Naive B cell (primary cell): ENCODE data around the gene CHSY1. TPM values are rescaled to one million over a fixed set of nuclear protein-coding genes. Genes with fewer than 3 reads are reported as not detected.

Source experiments
- ATAC-seq, 2 donors: fragments of 150-1000 bp; cut with Tn5 transposase; 2 replicates each; pipeline ENCODE4 v1.10.0; 2021; ENCODE audit warnings: low read depth in 2 of 2, mild to moderate bottlenecking in 2 of 2, moderate library complexity in 2 of 2
- DNase-seq: peaks from one replicate; pipeline ENCODE4 v3.0.0; 2022
- H3K27ac Mint-ChIP-seq, 6 donors: one replicate each; pipeline ENCODE4 v1.8.0; 2020 to 2022; ENCODE audit warnings: mild to moderate bottlenecking in 6 of 6, mixed read lengths in 6 of 6, moderate library complexity in 5 of 6, inconsistent platforms in 2 of 6
- H3K27me3 Mint-ChIP-seq, 3 donors: one replicate each; pipeline ENCODE4 v1.8.0; 2021 to 2022; ENCODE audit warnings: mixed read lengths in 3 of 3, mild to moderate bottlenecking in 1 of 3
- H3K36me3 Mint-ChIP-seq, 2 donors: one replicate each; pipeline ENCODE4 v1.8.0; 2020 to 2022; ENCODE audit warnings: mixed read lengths in 2 of 2, inconsistent platforms in 1 of 2, mild to moderate bottlenecking in 1 of 2
- H3K4me1 Mint-ChIP-seq, 3 donors: one replicate each; pipeline ENCODE4 v1.8.0; 2020 to 2022; ENCODE audit warnings: mixed read lengths in 3 of 3, inconsistent platforms in 1 of 3, mild to moderate bottlenecking in 1 of 3, moderate library complexity in 1 of 3
- H3K4me3 Mint-ChIP-seq, 8 donors: one replicate each; pipeline ENCODE4 v1.8.0; 2020 to 2022; ENCODE audit warnings: mild to moderate bottlenecking in 8 of 8, mixed read lengths in 8 of 8, moderate library complexity in 8 of 8, inconsistent platforms in 2 of 8
- H3K9me3 Mint-ChIP-seq, 7 donors: one replicate each; pipeline ENCODE4 v1.8.0; 2020 to 2022; ENCODE audit warnings: mixed read lengths in 7 of 7, mild to moderate bottlenecking in 5 of 7, inconsistent platforms in 2 of 7, moderate library complexity in 1 of 7
- polyA plus RNA-seq, 6 donors: library from polyadenylated mRNA; unstranded; fragments of 300-500 nt; fragmentation: Illumina TruSeq; gene quantifications; one replicate each; pipeline ENCODE4 v1.2.3, GENCODE V29; 2021; ENCODE audit warnings: low read depth in 6 of 6

CHSY1 gene
- polyA plus RNA-seq, 6 donors from 2014 or later: 2.0 to 3.7 (median 2.5) TPM

DNA sequence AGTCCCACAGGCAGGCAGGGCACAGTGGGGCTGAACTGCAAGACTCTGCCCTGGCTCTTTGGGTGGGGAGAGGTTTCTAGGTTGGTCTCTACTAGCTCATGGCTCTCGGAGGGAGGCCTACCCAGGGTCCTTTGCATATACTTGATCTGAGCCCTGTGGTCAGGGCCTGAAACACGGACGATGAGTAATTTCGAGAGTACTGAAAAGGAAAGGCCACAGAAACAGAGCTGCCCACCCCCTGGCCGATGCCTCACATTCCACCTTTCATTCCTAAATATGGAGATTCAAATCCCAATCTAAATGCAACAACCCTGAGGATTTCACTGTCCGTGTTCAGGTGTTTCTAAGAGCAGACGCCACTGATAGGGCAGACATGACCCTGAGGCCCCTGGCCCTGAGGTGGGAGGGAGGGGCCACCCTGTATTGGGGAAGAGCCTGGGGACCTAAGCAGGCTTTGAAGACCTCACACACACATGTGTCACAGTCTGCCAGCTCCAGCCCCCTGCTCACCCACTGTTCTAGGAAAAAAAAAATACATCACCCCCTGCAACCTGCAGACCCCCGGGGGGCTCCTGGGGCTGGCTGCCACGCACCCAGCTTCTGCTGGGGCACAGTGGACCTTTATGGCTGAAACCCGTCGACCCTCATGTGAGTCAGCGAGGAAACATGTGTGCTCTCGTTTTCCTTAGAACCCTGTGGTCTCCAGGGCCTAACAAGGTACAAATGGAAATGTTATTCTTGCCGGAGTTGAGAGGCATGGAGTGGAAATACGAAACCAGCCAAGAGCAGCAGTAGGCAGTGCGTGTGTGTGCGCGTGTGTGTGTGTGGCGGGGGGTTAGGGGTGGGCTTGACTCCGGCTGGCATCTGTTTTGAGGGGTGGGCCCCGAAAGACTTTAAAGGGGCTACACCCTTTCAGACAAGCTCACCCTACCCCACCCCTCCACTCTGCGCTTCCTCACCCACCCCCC, 112.7 kb downstream of the CHSY1 start:
- Mint-ChIP-seq H3K27ac (peak overlapping the region in 1 of 6 donors; percentile 17), H3K9me3 (peaks cover 0 to 7% (median 2%) of the 10 kb centered on the region in 7 donors), H3K4me3 (peak overlapping the region in 1 of 8 donors; percentile 25), H3K36me3 (no peaks in the 10 kb centered on the region), H3K27me3 (no peaks in the 10 kb centered on the region), H3K4me1 (peaks cover 39 to 53% (median 43%) of the 10 kb centered on the region in 3 donors)
- ATAC-seq: no peak
- no peak for DNase-seq

DNA sequence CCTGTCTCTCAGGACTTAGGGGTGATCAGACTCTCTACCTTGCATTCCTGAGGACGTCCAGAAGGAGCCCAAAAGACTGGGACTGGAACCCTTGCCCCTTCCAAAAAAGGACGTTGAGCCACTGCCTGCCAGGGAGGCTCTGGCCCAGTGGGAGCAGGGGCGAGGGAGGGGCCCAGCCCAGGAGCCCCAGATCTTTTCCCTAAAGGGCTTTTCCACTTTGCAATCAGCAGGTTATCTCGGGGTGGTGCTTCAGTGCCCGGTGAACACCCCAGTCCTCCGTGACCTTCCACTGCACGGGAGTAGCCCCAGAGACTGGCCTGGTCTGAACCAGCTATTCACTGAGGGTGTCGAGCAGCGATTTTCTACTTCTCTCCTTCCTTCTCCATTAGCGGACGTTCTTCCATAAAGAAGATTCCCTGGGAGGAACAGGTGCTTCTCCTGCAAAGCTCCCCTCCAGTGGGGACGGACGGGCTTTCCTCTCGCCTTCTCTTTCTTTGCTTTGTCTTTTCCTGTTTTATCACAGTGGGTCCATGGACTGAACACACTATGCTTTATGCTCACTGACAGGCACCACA, 113.7 kb downstream of the CHSY1 start:
- ATAC-seq (no peak), DNase-seq (no peak)
- Mint-ChIP-seq H3K27ac (peak overlapping the region in 1 of 6 donors; percentile 17), H3K4me3 (peak overlapping the region in 3 of 8 donors; percentile 11 to 68 (median 52)), H3K4me1 (peaks cover 43 to 63% (median 53%) of the 10 kb centered on the region in 3 donors), H3K9me3 (peaks cover 0 to 7% (median 2%) of the 10 kb centered on the region in 7 donors), H3K36me3 (no peaks in the 10 kb centered on the region), H3K27me3 (no peaks in the 10 kb centered on the region)

DNA sequence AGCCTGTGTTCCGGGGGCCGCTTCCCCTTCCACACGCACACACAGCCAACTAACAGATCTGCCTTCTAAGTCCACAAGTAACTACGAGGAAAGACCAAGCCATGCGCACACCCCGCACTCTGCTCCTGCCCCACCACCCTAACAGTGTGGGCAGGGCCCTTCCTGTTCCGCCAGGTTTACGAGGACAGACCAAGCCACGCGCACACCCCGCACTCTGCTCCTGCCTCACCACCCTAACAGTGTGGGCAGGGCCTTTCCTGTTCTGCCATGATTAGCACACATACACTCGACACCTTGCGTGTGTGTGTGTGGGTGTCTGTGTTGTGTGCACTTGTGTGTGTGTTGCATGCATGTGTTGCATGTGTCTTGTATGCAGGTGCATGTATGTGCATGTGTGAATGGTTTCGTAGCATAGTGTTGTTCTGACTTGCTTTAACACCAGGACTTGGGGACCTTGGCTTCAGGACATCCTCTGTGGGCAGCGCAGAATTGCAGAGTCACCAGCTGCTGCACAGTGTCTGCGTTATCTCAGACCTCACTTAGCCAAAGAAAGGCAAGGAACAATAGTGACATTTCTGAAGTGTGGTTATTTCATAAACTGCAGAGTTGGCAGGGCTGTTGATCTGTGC, 114.4 kb downstream of the CHSY1 start:
- no peaks in the 10 kb centered on the region for H3K27me3 Mint-ChIP-seq
- peaks cover 0 to 7% (median 2%) of the 10 kb centered on the region in 7 donors for H3K9me3 Mint-ChIP-seq
- H3K4me1 Mint-ChIP-seq: peaks cover 43 to 63% (median 54%) of the 10 kb centered on the region in 3 donors
- no peak for DNase-seq
- H3K27ac Mint-ChIP-seq: peak overlapping the region in 2 of 6 donors; percentile 49 to 82
- peak; percentile 16 to 54 for ATAC-seq
- no peaks in the 10 kb centered on the region for H3K36me3 Mint-ChIP-seq
- H3K4me3 Mint-ChIP-seq: peak overlapping the region in 7 of 8 donors; percentile 2 to 73 (median 67)

DNA sequence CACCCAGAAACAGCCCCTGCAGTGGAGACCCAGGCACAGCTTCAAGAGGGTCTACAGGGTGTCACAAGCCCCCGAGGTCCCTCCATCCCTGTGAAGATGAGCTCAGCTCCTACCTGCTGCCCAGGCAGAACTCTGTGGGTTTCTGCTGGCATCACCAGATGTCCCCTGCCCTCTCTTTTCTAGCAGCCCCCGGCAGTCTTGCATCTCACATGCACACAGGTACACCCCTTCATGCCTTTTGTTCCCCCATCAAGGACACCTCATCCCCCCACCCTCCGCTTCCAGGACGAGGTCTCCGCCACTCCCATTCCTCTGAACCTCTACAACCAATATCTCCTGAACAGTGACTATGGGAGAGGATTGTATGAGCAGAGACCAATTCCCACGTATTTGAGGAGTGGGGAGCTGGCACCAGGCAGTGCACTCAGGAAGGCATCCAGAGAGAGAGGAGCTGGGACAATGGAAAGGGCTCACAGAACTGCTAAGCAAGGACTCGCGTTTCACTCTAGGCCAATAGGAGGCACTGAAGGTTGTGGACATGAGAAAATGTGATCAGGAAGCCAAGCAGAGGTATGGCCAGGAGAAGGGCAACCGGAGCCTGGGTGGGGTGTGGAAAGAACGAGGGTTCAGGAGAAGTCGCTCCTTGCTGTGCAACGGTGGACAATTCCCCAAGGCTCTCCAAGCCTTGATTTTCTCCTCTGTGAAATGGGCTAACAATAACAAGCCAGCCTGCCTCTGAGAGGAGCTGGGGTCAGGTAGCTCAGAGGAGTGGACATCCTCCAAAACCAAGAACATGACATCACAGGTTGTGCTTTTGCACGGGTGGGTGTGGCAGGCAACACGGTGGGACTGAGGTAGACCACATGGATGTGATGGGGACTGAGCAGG, 115.2 kb downstream of the CHSY1 start:
- Mint-ChIP-seq H3K4me1 (peaks cover 40 to 63% (median 54%) of the 10 kb centered on the region in 3 donors), H3K27ac (peak overlapping the region in 4 of 6 donors; percentile 7 to 49 (median 46)), H3K4me3 (peak overlapping the region in 5 of 8 donors; percentile 13 to 72 (median 67)), H3K9me3 (peaks cover 0 to 3% (median under 1%) of the 10 kb centered on the region in 7 donors), H3K36me3 (no peaks in the 10 kb centered on the region), H3K27me3 (no peaks in the 10 kb centered on the region)
- DNase-seq (no peak), ATAC-seq (no peak)

DNA sequence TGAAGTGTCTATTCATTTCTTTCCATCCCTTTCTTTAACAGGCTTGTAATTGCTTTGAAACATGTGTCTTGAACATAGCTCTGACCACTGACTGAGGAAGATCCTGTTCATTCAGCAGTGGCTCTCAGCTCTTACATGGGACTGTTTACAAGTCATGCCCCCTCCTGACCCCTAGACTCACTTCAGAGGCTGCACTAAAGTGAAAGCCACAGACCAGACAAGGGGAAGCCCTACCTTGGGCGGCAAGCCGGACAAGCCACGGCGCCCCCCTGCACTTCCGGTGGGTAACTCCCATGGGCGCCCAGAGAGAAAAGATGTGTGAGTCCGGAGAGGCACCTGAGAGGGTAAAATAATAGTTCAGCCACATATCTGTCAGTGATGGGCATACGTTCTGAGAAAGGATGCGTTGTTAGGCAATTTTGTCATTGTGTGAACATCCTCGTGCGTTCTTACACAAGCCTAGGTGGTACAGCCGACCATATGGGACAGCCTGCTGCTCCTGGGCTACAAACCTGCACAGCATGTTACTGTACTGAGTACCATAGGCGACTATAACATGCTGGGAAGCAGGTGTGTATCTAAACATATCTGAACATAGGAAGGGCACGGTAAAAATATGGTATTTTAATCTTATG, 116.2 kb downstream of the CHSY1 start:
- Mint-ChIP-seq H3K36me3 (no peaks in the 10 kb centered on the region), H3K27me3 (no peaks in the 10 kb centered on the region)

DNA sequence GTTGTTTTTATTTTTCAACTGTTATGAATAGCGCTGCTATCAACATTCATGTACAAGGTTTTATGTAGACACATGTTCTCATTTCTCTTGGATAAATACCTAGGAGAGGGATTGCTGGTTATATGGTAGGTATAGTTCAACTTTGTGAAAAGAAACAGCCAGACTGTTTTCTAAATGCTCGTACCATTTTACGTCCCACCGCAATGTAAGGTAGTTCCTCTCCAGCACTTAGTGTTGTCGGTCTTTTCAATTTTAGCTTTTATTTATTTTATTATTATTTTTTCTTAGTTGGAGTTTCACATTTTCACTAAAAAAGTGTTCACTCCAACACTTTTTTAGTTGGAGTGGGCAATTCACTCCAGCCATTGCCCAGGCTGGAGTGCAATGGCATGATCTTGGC, 117.1 kb downstream of the CHSY1 start:
- ATAC-seq: no peak
- Mint-ChIP-seq H3K27me3 (no peaks in the 10 kb centered on the region), H3K4me1 (peaks cover 46 to 71% (median 62%) of the 10 kb centered on the region in 3 donors), H3K27ac (peak overlapping the region in 1 of 6 donors; percentile 44), H3K4me3 (no peak overlapping the region), H3K9me3 (peaks cover 0 to 10% (median 5%) of the 10 kb centered on the region in 7 donors), H3K36me3 (peaks cover 0 to 7% of the 10 kb centered on the region in 2 donors)
- no peak for DNase-seq

More for the DNA sequence above, 116.2 kb downstream of the CHSY1 start:
- peak overlapping the region; percentile 42 to 89 (median 65) for H3K27ac Mint-ChIP-seq
- H3K4me1 Mint-ChIP-seq: peaks cover 45 to 70% (median 60%) of the 10 kb centered on the region in 3 donors
- peaks cover 0 to 6% (median 5%) of the 10 kb centered on the region in 7 donors for H3K9me3 Mint-ChIP-seq
- ATAC-seq (peak; percentile 70 to 87), DNase-seq (peak; percentile 41)
- H3K4me3 Mint-ChIP-seq: peak overlapping the region in 7 of 8 donors; percentile 48 to 80 (median 77)

DNA sequence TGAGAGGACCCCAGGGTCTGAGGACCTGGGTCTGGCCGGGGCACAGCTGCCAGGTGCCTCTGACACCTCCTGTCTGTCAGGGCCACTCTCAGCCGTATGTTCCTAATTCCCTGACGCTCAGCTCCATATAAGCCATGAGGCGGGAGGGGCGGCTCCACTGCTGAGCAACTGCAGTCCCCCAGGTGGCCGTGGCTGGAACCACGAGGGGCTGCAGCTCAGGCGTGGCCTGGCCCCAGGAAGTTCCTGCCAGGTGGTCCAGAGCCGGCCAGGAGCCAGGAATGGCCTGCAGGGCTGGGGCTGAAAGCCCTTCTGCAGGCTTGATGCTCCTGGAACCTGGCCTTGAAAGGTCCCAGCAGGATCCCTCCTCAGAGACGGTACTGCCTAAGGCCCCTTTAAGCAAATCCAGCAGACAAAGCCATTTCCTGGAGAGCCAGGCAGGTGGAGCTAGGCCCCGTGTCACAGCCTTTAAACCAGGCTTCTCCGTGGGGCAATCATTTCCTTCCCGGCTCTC, 118.0 kb downstream of the CHSY1 start:
- Mint-ChIP-seq H3K27me3 (no peaks in the 10 kb centered on the region), H3K36me3 (peaks cover 0 to 7% of the 10 kb centered on the region in 2 donors), H3K4me3 (peak overlapping the region in 4 of 8 donors; percentile 12 to 76 (median 12)), H3K27ac (peak overlapping the region in 3 of 6 donors; percentile 20 to 86 (median 23)), H3K9me3 (peaks cover 0 to 10% (median 5%) of the 10 kb centered on the region in 7 donors), H3K4me1 (peaks cover 48 to 74% (median 71%) of the 10 kb centered on the region in 3 donors)
- ATAC-seq (no peak), DNase-seq (no peak)

DNA sequence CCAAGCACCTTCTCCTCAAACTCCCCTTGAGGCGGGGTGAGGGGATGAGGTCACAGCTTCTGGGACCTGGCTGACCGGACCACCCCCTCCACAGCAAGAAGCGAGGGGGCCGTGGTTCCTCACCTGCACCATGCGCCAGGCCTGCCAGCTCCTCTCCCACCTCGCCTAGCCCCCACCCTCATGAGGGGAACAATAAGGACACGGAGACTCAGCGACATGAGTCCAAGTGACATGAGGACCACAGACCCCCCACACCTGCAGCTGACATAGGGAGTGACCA, 118.7 kb downstream of the CHSY1 start:
- peak overlapping the region in 2 of 6 donors; percentile 23 to 52 for H3K27ac Mint-ChIP-seq
- DNase-seq: no peak
- H3K4me1 Mint-ChIP-seq: peaks cover 50 to 74% (median 72%) of the 10 kb centered on the region in 3 donors
- H3K36me3 Mint-ChIP-seq: peaks cover 0 to 7% of the 10 kb centered on the region in 2 donors
- no peak for ATAC-seq
- no peak overlapping the region for H3K4me3 Mint-ChIP-seq
- H3K9me3 Mint-ChIP-seq: peaks cover 0 to 10% (median 6%) of the 10 kb centered on the region in 7 donors
- no peaks in the 10 kb centered on the region for H3K27me3 Mint-ChIP-seq

DNA sequence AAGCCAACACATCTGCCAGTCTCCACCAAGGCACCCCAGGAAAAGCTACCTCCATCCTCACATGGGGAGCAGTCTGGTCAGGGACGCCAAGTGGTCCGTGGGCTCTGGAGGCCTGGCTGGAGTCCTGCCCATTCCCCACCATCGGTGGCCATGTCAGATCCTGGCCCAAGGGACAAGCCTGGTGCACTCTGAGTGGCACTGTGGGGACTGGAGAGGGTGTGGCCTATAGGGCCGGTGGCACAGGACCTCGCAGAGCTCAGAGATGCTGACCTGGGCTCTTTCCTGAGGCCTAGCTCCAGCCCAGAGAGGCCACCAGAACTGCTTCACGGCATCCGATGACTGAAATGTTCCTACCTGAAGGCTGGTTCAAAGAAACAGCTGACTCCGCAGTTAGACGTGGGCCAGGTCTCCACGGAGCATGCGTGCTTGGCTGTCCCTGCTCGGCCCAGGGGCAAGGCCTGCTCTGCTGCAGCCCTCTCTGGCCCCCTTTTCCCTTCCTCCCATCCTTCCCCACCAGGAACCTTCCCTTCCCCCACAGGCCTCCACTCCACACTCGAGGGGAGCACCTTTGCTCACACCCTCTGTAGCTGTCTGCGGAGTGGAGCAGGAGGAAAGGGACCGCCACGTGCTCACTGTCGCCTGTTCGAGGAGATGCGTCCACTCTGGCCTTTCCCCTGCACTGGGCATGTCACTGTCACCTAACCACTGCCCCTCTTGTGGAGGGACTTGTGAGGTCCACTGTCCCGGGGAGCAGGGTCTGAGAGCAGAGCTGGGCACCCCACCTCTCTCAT, 119.3 kb downstream of the CHSY1 start:
- peaks cover 0 to 16% (median 6%) of the 10 kb centered on the region in 7 donors for H3K9me3 Mint-ChIP-seq
- H3K4me1 Mint-ChIP-seq: peaks cover 53 to 75% (median 75%) of the 10 kb centered on the region in 3 donors
- peaks cover 4 to 7% of the 10 kb centered on the region in 2 donors for H3K36me3 Mint-ChIP-seq
- DNase-seq: no peak
- no peak for ATAC-seq
- no peak overlapping the region for H3K4me3 Mint-ChIP-seq
- no peak overlapping the region for H3K27ac Mint-ChIP-seq
- no peaks in the 10 kb centered on the region for H3K27me3 Mint-ChIP-seq

DNA sequence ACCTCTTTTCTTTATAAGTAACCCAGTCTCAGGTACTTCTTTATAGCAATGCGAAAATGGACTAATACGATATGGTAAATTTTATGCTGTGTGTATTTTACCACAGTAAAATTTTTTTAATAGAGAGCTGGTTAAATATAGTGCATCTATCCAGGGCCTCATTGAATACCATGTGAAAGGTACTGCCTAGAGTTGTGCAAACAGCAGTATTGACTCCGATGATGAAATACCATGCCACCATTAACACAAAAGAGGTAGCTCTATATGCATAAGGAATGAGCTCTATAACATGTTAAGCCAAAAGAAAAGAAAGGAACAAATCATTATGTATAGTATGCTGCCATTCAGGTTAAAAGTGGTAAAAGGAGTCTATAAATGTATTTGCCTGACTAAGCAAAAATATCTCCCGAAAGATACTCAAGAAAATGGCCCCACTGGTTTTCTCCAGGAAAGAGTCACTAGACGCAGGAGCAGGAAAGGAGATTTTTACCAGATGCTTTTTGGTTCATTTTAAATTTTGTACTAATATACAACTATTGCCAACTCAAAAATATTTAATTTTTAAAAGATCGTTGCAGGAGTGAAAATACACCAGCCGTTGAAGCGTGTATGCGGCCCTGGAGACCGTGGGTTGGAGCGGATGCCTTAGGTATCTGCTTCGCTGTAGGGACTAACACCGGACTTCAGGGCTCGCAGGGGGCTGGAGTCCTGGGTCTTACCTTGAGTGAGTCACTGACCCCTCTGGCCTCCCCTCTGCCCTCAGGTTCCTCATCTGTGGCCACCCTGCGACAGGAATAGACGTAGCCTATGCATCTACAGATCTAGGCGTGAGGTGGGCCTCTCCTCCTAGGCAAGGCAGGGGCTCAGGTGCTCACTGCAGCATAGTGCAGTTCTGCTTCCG, 120.1 kb downstream of the CHSY1 start:
- peak overlapping the region in 4 of 6 donors; percentile 16 to 71 (median 30) for H3K27ac Mint-ChIP-seq
- DNase-seq (no peak), ATAC-seq (no peak)
- no peaks in the 10 kb centered on the region for H3K27me3 Mint-ChIP-seq
- H3K4me1 Mint-ChIP-seq: peaks cover 53 to 75% (median 75%) of the 10 kb centered on the region in 3 donors
- H3K4me3 Mint-ChIP-seq: peak overlapping the region in 4 of 8 donors; percentile 35 to 57 (median 44)
- peaks cover 0 to 16% (median 6%) of the 10 kb centered on the region in 7 donors for H3K9me3 Mint-ChIP-seq
- H3K36me3 Mint-ChIP-seq: peaks cover 4 to 7% of the 10 kb centered on the region in 2 donors
